Astrocyte (in vitro differentiated cells and primary cell): ENCODE data around the gene GAS2L1. TPM values are rescaled to one million over a fixed set of nuclear protein-coding genes. Genes with fewer than 3 reads are reported as not detected.

Experiments used
- DNase-seq: peaks from one replicate; pipeline ENCODE4 v3.0.0-alpha.2; 2010; ENCODE audit warnings: low read depth
- FAIRE-seq: peaks from 2 replicates; lab custom pipeline; 2011; peaks lifted over from hg19 to GRCh38; lab: Jason Lieb, UNC
- H2AFZ ChIP-seq: 2 replicates; pipeline ENCODE4 v1.6.0; 2012; ENCODE audit warnings: low read depth, low read length, inconsistent platforms
- H3K27ac ChIP-seq: 2 replicates; pipeline ENCODE4 v1.5.1; 2011; ENCODE audit warnings: low read depth, low read length, inconsistent platforms
- H3K27me3 ChIP-seq: 2 replicates; pipeline ENCODE4 v1.6.0; 2011; ENCODE audit warnings: low read length, inconsistent platforms; ENCODE audit not compliant: insufficient read depth
- H3K36me3 ChIP-seq: 2 replicates; pipeline ENCODE4 v1.5.1; 2011; ENCODE audit warnings: low read length, inconsistent platforms; ENCODE audit not compliant: insufficient read depth
- H3K4me1 ChIP-seq: 2 replicates; pipeline ENCODE4 v1.5.1; 2011; ENCODE audit warnings: low read length, inconsistent platforms; ENCODE audit not compliant: insufficient read depth
- H3K4me2 ChIP-seq: 2 replicates; pipeline ENCODE4 v1.6.0; 2012; ENCODE audit warnings: low read length, inconsistent platforms
- H3K4me3 ChIP-seq: 2 replicates; pipeline ENCODE4 v1.5.1; 2011; ENCODE audit warnings: low read depth, mild to moderate bottlenecking, low read length, inconsistent platforms; ENCODE audit not compliant: insufficient read depth
- H3K79me2 ChIP-seq: 2 replicates; pipeline ENCODE4 v1.6.0; 2012; ENCODE audit warnings: mild to moderate bottlenecking, low read length, inconsistent platforms; ENCODE audit not compliant: insufficient read depth
- H3K9ac ChIP-seq: 2 replicates; pipeline ENCODE4 v1.6.0; 2012; ENCODE audit warnings: mild to moderate bottlenecking, low read length, inconsistent platforms
- H3K9me3 ChIP-seq: 2 replicates; pipeline ENCODE4 v1.5.1; 2012; ENCODE audit warnings: low read depth, mild to moderate bottlenecking, low read length, inconsistent platforms; ENCODE audit not compliant: insufficient read depth
- H4K20me1 ChIP-seq: 2 replicates; pipeline ENCODE4 v1.6.0; 2012; ENCODE audit warnings: low read length, inconsistent platforms; ENCODE audit not compliant: insufficient read depth
- H3K27ac Mint-ChIP-seq: one replicate; pipeline ENCODE4 v1.8.0; 2021; ENCODE audit warnings: mild to moderate bottlenecking, mixed read lengths; ENCODE audit not compliant: unreplicated experiment
- H3K27me3 Mint-ChIP-seq: one replicate; pipeline ENCODE4 v1.8.0; 2021; ENCODE audit warnings: low read depth, mixed read lengths; ENCODE audit not compliant: unreplicated experiment
- H3K36me3 Mint-ChIP-seq: one replicate; pipeline ENCODE4 v1.8.0; 2021; ENCODE audit warnings: low read depth, mixed read lengths; ENCODE audit not compliant: unreplicated experiment
- H3K4me1 Mint-ChIP-seq: one replicate; pipeline ENCODE4 v1.8.0; 2021; ENCODE audit warnings: low read depth, mixed read lengths; ENCODE audit not compliant: unreplicated experiment
- H3K4me3 Mint-ChIP-seq: one replicate; pipeline ENCODE4 v1.8.0; 2021; ENCODE audit warnings: mild to moderate bottlenecking, moderate library complexity, mixed read lengths; ENCODE audit not compliant: unreplicated experiment
- H3K9me3 Mint-ChIP-seq: one replicate; pipeline ENCODE4 v1.8.0; 2021; ENCODE audit warnings: mild to moderate bottlenecking, mixed read lengths; ENCODE audit not compliant: unreplicated experiment
- CTCF ChIP-seq: IDR thresholded peaks from 2 replicates; pipeline ENCODE4 v1.5.1; 2011; ENCODE audit warnings: low read depth, mild to moderate bottlenecking, inconsistent platforms, low read length, moderate library complexity; ENCODE audit not compliant: insufficient read depth
- EZH2 ChIP-seq: IDR thresholded peaks from 2 replicates; pipeline ENCODE4 v1.6.1; 2012; ENCODE audit warnings: mild to moderate bottlenecking, low read length, inconsistent platforms; ENCODE audit not compliant: insufficient read depth
- total RNA-seq: library from RNA; stranded (reverse); gene quantifications from 2 replicates; pipeline ENCODE4 v1.2.1, GENCODE V29; 2021

Gene GAS2L1
- total RNA-seq, 1 donor from 2014 or later: 24.3 TPM

DNA sequence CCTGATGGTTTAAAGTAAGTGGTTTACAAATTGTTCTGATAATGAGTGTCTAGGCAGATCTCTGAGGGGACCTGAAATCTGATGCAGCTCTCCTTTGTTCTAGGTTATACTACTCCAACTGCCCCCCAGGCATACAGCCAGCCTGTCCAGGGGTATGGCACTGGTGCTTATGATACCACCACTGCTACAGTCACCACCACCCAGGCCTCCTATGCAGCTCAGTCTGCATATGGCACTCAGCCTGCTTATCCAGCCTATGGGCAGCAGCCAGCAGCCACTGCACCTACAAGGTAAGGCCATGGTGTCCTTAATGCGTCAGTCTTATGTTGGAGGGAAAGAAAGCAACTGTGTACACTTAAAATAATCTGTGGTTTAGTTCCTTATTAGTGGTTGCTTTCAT, 28.5 kb upstream of the GAS2L1 start:
- Histone ChIP-seq H3K9ac (no peak overlapping the region), H3K4me1 (no peaks in the 10 kb centered on the region), H4K20me1 (peaks cover 94% of the 10 kb centered on the region), H3K27ac (no peak overlapping the region), H3K36me3 (peaks cover 76% of the 10 kb centered on the region), H3K9me3 (no peaks in the 10 kb centered on the region), H2AFZ (no peak overlapping the region), H3K79me2 (peaks cover 94% of the 10 kb centered on the region), H3K4me2 (no peak overlapping the region), H3K27me3 (no peaks in the 10 kb centered on the region), H3K4me3 (no peak overlapping the region)
- FAIRE-seq (no peak), DNase-seq (no peak)
- H3K27ac Mint-ChIP-seq: no peak overlapping the region
- no peaks in the 10 kb centered on the region for H3K9me3 Mint-ChIP-seq
- H3K36me3 Mint-ChIP-seq: peaks cover 22% of the 10 kb centered on the region
- no peak overlapping the region for H3K4me3 Mint-ChIP-seq
- TF ChIP-seq CTCF (no peak), EZH2 (no peak)
- no peaks in the 10 kb centered on the region for H3K27me3 Mint-ChIP-seq
- H3K4me1 Mint-ChIP-seq: peaks cover 26% of the 10 kb centered on the region

DNA sequence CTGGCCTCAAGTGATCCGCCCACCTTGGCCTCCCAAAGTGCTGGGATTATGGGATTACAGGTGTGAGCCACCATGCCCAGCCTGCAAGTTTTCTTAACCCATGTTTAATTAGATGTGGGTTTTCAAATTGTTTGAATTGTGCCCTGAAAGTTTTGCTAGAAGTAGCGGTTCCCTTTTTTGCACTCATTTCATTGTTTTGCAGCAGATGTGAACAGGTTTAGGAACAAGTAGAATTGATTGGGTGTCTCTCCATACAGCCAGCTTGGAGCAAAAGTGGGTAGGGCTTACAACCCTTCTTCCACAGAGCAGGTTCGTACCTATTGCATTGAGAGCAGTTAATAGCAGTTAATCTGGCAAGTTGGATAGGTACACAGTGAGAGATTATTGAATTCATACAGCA, 22.3 kb upstream of the GAS2L1 start:
- no peak for DNase-seq
- H3K27me3 ChIP-seq: no peaks in the 10 kb centered on the region
- peaks cover 66% of the 10 kb centered on the region for H3K36me3 ChIP-seq
- H3K4me3 ChIP-seq: no peak overlapping the region
- FAIRE-seq: no peak
- peak overlapping the region; percentile 27 for H3K4me3 Mint-ChIP-seq
- no peak overlapping the region for H3K4me2 ChIP-seq
- H3K9me3 ChIP-seq: no peaks in the 10 kb centered on the region
- H3K4me1 ChIP-seq: no peaks in the 10 kb centered on the region
- no peak overlapping the region for H3K9ac ChIP-seq
- peaks cover 14% of the 10 kb centered on the region for H3K36me3 Mint-ChIP-seq
- no peak overlapping the region for H2AFZ ChIP-seq
- peaks cover 95% of the 10 kb centered on the region for H4K20me1 ChIP-seq
- H3K27me3 Mint-ChIP-seq: no peaks in the 10 kb centered on the region
- H3K79me2 ChIP-seq: peaks cover 90% of the 10 kb centered on the region
- H3K27ac Mint-ChIP-seq: no peak overlapping the region
- no peak overlapping the region for H3K27ac ChIP-seq
- H3K9me3 Mint-ChIP-seq: no peaks in the 10 kb centered on the region
- TF ChIP-seq CTCF: no peak
- TF ChIP-seq EZH2: no peak
- H3K4me1 Mint-ChIP-seq: no peaks in the 10 kb centered on the region

- H3K9ac ChIP-seq: no peak overlapping the region
- peaks cover 78% of the 10 kb centered on the region for H3K36me3 ChIP-seq
- H3K79me2 ChIP-seq: peaks cover 94% of the 10 kb centered on the region
- H3K4me2 ChIP-seq: no peak overlapping the region
- H3K27ac ChIP-seq: no peak overlapping the region
- H3K27me3 Mint-ChIP-seq: no peaks in the 10 kb centered on the region
- no peak overlapping the region for H3K27ac Mint-ChIP-seq
- H3K4me3 Mint-ChIP-seq: no peak overlapping the region
- H3K9me3 ChIP-seq: no peaks in the 10 kb centered on the region
- TF ChIP-seq CTCF (no peak), EZH2 (no peak)
- H3K4me1 ChIP-seq: no peaks in the 10 kb centered on the region
- H3K27me3 ChIP-seq: no peaks in the 10 kb centered on the region
- no peaks in the 10 kb centered on the region for H3K4me1 Mint-ChIP-seq
- no peak overlapping the region for H3K4me3 ChIP-seq
- FAIRE-seq (no peak), DNase-seq (no peak)
- peaks cover 18% of the 10 kb centered on the region for H3K36me3 Mint-ChIP-seq
- no peak overlapping the region for H2AFZ ChIP-seq
- H3K9me3 Mint-ChIP-seq: no peaks in the 10 kb centered on the region
- peaks cover 94% of the 10 kb centered on the region for H4K20me1 ChIP-seq
Measured at GRCh38 chr22:29288837-29289236, 17.6 kb upstream of the GAS2L1 start.
